Regular cardiac myocyte (primary cell): ENCODE results near the gene CD276. TPM values are rescaled to one million over a fixed set of nuclear protein-coding genes. Genes with fewer than 3 reads are reported as not detected.

ENCODE experiments used
- total RNA-seq: library from RNA; depleted of rRNA; stranded (reverse); fragments of >200 nt; gene quantifications from 2 replicates; pipeline ENCODE4 v1.2.3, GENCODE V29; 2014

Gene CD276
- total RNA-seq = 95.3 and 102 TPM in 2 replicates

DNA sequence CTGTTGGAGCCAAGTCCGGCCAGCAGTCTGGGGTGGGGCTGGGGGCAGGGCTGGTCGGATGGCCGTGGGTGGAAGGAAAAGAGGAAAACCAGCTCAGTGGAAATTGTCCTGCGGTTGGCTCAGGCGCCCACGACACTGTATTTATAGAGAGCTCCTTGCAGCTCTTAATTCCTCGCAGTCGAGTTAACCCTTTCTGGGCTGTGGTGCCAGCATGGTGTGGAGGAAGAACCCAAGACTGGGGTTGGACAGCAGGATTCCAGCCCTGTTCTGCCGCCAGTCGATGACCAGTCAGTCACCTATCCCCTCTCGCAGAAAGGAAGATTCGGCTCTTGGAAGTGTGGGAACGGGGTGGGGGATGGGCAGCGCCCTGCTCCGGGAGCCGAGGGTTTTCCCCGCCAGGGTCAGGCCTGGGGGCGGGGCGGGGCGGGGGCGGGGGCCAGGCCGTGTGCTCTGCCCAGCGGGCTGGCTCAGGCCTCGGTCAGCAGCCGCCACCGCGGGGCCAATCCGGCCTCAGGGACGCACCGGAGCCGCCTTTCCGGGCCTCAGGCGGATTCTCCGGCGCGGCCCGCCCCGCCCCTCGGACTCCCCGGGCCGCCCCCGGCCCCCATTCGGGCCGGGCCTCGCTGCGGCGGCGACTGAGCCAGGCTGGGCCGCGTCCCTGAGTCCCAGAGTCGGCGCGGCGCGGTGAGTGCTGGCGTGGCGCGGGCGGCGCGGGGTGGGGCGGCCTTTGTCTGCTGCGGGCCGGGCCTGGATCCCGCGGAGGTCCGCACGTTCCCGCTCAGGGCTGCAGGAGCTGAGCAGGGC is at the start of gene CD276:
Gene CD276 (plus strand): TSS at position 607 of the 804 bp plus-strand sequence. CDS start 15,257 bp downstream, outside the sequence.

DNA sequence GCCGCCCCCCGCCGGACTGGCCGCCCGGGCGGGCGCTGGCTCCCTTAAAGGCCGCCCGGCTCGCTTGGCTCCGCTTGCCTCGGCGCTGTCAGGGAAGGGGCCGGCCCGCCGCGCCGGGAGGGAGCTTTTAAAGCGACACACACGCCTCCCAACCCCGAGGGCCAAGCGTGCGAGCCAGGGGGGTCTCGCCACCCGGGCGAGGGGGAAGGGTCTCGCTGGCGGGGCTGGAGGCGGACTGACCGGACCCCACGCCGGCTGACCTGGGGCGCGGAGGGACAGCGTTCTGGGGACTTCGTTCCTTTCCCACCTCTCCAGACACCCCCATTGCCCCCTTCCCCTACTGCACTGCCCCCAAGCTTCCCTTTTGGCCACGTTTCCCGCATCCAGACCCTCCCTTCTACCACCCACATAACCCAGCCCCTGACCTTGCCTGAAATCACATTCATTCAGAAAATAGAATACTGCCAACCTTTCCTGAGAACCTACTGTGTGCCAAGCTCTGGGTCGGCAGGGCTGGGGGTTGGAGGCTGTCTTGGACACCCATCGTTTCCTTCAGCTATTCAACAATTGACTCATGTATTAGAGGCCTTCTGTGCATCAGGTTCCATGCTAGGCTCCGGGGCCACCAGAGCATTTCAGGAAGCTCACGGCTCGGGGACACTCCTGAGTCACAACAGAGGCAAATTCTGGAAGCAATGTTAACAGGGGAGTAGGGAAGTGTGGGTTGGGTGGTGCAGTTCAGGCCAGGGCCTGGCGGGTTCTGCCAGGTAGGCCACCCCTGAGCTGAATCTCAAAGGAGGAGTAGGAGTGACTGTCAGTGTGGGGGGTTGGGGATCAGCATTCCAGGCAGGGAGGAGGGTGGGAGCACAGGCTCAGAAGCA is 69.3 kb downstream of the CD276 start, which contains the start of gene INSYN1:
Gene INSYN1 (minus strand): TSS at position 102 of the 881 bp plus-strand sequence. CDS start 2,221 bp downstream, outside the sequence.

Other genes with a start within 250 kb of the CD276 start
- gene REC114, start 241.2 kb upstream of the CD276 start, total RNA-seq = not detected in 2 replicates
- gene NPTN, start 51.0 kb upstream of the CD276 start, total RNA-seq = 143 and 217 TPM in 2 replicates
- gene INSYN1, start 69.0 kb downstream of the CD276 start, total RNA-seq = 1.5 and 1.7 TPM in 2 replicates
- not detected in 2 replicates for gene TBC1D21, start 189.2 kb downstream of the CD276 start, total RNA-seq
- gene LOXL1, start 242.1 kb downstream of the CD276 start, total RNA-seq = 62.3 and 86.5 TPM in 2 replicates